ENCODE data around the gene ATRAID.

GRCh38 chr2:27209621-27210401, 2.0 kb upstream of the ATRAID start:
- TF ChIP-seq, protein P1, sequence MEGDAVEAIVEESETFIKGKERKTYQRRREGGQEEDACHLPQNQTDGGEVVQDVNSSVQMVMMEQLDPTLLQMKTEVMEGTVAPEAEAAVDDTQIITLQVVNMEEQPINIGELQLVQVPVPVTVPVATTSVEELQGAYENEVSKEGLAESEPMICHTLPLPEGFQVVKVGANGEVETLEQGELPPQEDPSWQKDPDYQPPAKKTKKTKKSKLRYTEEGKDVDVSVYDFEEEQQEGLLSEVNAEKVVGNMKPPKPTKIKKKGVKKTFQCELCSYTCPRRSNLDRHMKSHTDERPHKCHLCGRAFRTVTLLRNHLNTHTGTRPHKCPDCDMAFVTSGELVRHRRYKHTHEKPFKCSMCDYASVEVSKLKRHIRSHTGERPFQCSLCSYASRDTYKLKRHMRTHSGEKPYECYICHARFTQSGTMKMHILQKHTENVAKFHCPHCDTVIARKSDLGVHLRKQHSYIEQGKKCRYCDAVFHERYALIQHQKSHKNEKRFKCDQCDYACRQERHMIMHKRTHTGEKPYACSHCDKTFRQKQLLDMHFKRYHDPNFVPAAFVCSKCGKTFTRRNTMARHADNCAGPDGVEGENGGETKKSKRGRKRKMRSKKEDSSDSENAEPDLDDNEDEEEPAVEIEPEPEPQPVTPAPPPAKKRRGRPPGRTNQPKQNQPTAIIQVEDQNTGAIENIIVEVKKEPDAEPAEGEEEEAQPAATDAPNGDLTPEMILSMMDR (IDR thresholded peaks at IDR 0.05; ENCODE audit: insufficient read depth, low read length) = no peak
- TF ChIP-seq REST (IDR thresholded peaks at IDR 0.05; ENCODE audit: insufficient replicate concordance, low read depth) (no peak), POLR2AphosphoS5 (IDR thresholded peaks at IDR 0.05; ENCODE audit: low read depth) (no peak)
